22Rv1 (cell line): ENCODE data around the gene CMTM4.

ENCODE experiments used
- H3K27ac ChIP-seq: fragments of 450-650 bp; 2 replicates; pipeline ENCODE4 v1.5.1; 2017
- ZFX ChIP-seq: fragments of 450-650 bp; IDR thresholded peaks from 2 replicates; pipeline ENCODE4 v1.6.1; 2017; ENCODE audit warnings: antibody characterized with exemption, borderline replicate concordance
- TF ChIP-seq, protein P1 (sequence below): fragments of 450-650 bp; IDR thresholded peaks from 2 replicates; pipeline ENCODE4 v1.5.1; 2017; ENCODE audit warnings: mild to moderate bottlenecking

The CMTM4 gene

DNA sequence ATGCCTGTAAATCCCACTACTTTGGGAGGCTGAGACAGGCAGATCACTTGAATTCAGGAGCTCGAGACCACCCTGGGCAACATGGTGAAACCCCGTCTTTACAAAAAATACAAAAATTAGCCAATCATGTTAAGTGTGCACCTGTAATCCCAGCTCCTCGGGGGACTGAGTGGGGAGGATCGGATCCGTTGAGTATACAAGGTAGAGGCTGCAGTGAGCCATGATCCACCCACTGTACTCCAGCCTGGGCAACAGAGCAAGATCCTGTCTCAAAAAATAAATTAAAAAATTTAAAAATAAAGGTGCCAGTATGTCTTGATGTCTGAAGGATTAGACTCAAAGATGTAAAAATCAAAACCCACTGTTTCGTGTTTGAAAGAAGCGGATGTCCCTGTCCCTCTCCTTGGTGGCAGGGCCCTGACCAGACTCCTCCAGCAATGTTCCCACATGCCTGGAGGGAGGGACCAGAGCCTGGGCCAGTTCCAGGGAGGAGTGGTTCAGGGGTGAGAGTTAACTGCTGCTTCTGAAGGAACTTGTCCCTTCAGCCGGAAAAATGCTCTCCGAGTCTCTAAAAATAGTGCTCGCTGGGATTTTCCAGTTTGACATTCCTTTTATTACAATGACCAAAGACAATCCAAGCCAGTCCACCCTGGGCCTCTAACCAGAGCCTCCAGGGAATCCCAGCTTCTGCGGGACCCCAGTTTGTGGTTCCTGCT is 9.4 kb upstream of the CMTM4 start:
- no peak for TF ChIP-seq ZFX
- TF ChIP-seq, protein P1, sequence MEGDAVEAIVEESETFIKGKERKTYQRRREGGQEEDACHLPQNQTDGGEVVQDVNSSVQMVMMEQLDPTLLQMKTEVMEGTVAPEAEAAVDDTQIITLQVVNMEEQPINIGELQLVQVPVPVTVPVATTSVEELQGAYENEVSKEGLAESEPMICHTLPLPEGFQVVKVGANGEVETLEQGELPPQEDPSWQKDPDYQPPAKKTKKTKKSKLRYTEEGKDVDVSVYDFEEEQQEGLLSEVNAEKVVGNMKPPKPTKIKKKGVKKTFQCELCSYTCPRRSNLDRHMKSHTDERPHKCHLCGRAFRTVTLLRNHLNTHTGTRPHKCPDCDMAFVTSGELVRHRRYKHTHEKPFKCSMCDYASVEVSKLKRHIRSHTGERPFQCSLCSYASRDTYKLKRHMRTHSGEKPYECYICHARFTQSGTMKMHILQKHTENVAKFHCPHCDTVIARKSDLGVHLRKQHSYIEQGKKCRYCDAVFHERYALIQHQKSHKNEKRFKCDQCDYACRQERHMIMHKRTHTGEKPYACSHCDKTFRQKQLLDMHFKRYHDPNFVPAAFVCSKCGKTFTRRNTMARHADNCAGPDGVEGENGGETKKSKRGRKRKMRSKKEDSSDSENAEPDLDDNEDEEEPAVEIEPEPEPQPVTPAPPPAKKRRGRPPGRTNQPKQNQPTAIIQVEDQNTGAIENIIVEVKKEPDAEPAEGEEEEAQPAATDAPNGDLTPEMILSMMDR, result no peak
- H3K27ac ChIP-seq, result no peak overlapping the region

DNA sequence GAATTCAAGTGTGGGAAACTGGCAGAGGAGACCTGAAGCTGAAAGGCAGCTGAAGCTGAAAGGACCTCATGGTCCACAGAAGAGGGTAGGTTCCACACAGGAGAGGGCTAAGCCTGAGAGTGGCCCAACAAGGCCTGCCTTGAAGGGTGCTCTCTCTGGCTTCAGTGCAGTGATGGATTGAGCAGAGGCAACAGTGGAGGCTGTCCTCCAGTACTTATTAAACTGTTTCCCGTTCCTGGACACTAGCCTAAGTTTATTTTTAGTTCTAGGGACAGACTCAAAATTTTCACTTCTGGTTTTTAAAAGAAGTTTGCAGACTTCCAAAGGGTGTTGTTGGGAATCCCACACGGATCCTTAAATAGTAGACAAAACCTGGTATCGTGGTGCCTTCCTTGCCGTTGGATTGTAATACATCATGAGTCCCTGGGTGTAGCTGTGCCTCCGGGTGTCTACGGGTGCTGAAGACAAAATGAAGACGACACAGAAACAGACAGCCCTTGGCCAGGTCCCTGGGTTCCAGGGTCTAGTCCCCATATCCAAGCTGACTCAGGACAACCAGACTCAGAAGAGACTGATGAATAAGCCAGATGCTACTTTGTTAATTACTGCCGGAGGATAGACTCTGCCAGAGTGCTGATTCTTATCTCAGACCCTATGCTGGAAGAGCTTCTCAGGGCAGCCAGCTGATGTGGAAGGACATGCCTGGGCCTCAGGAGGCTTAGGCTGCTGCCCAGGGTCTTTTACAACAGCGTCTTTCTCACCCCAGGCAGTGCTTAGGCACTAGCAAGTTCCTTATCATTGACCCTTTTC is 7.1 kb upstream of the CMTM4 start:
- TF ChIP-seq, protein P1, result no peak
- no peak overlapping the region for H3K27ac ChIP-seq

GRCh38 chr16:66701516-66701915 is 5.0 kb upstream of the CMTM4 start:
- TF ChIP-seq, protein P1, result no peak
- no peak for TF ChIP-seq ZFX
- H3K27ac ChIP-seq, result no peak overlapping the region

DNA sequence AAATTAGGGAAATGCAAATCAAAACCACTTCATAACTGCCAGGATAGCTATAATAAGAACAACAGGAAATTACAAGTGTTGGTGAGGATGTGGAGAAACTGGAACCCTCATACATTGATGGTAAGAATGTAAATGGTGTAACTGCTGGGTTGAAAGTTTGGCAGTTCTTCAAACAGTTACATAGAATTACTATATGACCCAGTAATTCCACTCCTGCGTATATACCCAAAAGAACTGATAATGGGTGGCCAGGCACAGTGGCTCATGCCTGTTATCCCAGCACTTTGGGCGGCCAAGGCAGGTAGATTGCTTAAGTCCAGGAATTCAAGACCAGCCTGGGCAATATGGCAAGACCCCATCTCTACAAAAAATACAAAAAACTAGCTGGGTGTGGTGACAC is 4.5 kb upstream of the CMTM4 start:
- TF ChIP-seq, protein P1, result no peak
- no peak for TF ChIP-seq ZFX
- H3K27ac ChIP-seq, result no peak overlapping the region

DNA sequence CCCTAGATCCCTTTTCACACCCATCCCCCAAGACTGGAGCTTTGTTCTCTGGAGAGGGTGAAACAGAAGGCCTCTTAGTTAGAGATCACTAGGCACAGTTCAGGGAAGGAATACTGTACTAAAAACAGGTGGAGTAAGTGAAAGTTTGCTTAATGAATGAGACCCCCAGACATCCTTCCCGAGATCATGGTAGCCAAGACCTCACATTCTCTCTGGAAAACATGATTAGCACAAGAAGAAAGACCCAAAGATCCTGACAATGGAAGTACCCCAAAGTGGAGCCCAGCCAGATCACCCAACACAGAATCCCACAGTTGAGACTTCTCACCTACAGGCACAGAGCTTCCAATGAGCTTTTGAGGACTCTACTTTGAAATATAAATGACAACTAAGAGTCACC is 3.4 kb upstream of the CMTM4 start:
- H3K27ac ChIP-seq, result no peak overlapping the region
- TF ChIP-seq ZFX, result no peak
- TF ChIP-seq, protein P1, result no peak

- TF ChIP-seq, protein P1, result no peak
- no peak for TF ChIP-seq ZFX
- H3K27ac ChIP-seq, result no peak overlapping the region
These were observed 1.5 kb upstream of the CMTM4 start for GRCh38 chr16:66698046-66698445.

GRCh38 chr16:66695935-66696668 is 441 bp downstream of the CMTM4 start:
- TF ChIP-seq, protein P1, result no peak
- no peak for TF ChIP-seq ZFX
- H3K27ac ChIP-seq, result peak overlapping the region; percentile 85
